HG02943 (cell line): Measurements from ENCODE around the gene HCK.
A peak's percentile ranks its signal among the peaks of the same experiment; 100 is the strongest.

ENCODE experiments used
- ATAC-seq: cut with Tn5 transposase; IDR thresholded peaks from one replicate; pipeline ENCODE4 v1.9.1; 2021; ENCODE audit warnings: mild to moderate bottlenecking, low read depth, moderate library complexity; ENCODE audit not compliant: unreplicated experiment

The HCK gene

DNA sequence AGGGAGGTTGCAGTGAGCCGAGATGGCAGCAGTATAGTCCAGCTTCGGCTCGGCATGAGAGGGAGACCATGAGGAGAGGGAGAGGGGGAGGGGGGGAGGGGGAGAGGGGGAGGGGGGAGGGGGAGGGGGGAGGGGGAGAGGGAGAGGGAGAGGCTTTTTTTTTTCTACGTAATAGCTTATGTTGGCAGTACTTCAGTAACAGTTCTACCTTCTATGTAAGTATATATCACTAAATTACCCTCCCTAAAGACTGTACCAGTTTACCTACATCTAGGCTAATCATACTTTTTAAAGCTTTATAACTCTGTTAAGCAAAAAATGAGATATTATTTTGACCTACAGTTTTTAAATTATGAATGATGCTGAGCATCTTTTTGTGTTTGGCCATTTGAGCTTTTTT lies 71.0 kb downstream of the HCK start:
- no peak for ATAC-seq

- ATAC-seq: no peak
Measured at GRCh38 chr20:32124916-32125454, 72.9 kb downstream of the HCK start.

- ATAC-seq: no peak
Measured at GRCh38 chr20:32125506-32125905, 73.5 kb downstream of the HCK start.

GRCh38 chr20:32126919-32127318 lies 74.9 kb downstream of the HCK start:
- ATAC-seq: no peak

- no peak for ATAC-seq
Measured at GRCh38 chr20:32127347-32127746, 75.3 kb downstream of the HCK start.

DNA sequence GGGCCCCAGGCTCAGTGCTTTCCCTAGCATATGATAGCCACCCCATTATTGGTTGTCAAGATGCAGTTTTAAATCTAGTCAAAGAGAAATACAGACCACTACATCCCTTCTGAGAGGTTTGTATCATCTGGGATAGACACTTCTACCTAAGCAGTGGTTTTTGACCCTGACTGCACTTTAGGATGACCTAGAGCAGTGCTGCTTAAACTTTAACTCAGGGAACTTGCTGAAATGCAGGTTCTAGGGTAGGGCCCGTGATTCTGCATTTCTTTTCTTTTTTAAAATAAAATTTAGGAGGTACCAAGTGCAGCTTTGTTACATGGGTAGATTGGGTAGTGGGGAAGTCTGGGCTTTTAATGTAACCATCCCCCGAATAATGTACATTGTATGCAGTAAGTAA lies 76.1 kb downstream of the HCK start:
- ATAC-seq: no peak

DNA sequence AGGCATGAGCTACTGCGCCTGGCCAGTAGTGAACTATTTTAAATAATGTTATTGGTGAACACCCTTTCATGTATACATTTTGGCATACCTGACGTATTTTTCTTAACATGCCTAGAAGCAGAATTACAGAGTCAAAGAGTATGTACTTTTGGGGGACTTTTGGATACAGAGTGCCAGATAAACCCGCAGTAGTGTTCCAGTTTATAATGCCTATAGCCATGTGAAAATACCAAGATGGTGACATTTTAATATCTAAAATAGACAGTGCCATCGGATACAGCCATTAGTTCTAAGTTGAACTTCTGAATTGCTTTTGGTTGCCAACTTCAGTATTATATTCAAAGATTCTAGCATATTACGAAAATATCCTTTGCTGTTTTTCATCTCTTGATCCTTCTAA lies 77.8 kb downstream of the HCK start:
- ATAC-seq: no peak

GRCh38 chr20:32130352-32130751 lies 78.3 kb downstream of the HCK start:
- ATAC-seq: no peak

GRCh38 chr20:32130965-32131364 lies 78.9 kb downstream of the HCK start:
- ATAC-seq: no peak

GRCh38 chr20:32132911-32133549 lies 81.0 kb downstream of the HCK start:
- peak; percentile 61 for ATAC-seq

DNA sequence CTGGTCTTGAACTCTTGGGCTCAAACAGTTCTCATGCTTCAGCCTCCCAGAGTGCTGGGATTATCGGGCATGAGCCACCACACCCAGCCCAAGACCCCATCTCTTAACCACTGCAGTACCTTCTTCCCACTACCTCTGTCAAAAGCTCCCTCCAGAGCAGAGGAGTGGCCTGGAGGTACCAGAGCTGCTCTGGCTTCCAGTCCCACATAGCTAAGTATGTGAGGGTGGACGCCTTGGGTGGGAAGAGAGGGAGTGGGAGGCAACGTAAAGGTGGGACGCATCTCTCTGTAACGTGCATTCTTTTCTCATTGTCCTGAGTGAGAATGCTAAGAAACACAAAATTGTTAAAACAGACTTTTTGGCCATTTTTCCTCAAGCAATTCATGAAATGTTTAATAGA lies 82.0 kb downstream of the HCK start:
- ATAC-seq: no peak

GRCh38 chr20:32135983-32136515 lies 84.0 kb downstream of the HCK start:
- no peak for ATAC-seq

- no peak for ATAC-seq
Measured at GRCh38 chr20:32138921-32139320, 86.9 kb downstream of the HCK start.

DNA sequence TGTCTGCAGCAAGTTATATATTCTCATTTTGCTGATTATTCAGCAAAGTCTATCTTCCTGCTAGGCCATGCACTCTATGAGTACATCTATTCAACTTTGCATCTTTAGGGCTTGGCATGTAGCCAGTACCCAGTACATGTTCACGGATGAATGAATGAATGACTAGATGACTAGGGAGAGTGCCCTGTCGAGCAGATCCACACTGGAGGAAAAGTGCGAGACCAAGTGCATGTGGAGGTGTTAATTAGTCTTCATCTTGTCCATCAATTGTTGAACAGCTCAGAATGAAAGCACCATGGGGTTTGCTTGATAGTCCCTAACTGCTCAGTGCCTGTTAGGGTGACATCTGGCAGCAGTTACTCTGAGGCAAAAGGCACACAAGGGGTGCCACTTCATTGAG lies 87.9 kb downstream of the HCK start:
- ATAC-seq: no peak

- ATAC-seq: no peak
Measured at GRCh38 chr20:32140603-32141002, 88.6 kb downstream of the HCK start.

- no peak for ATAC-seq
Measured at GRCh38 chr20:32141465-32141980, 89.5 kb downstream of the HCK start.

- no peak for ATAC-seq
Measured at GRCh38 chr20:32142088-32142487, 90.0 kb downstream of the HCK start.

- no peak for ATAC-seq
Measured at GRCh38 chr20:32142991-32143390, 90.9 kb downstream of the HCK start.

- no peak for ATAC-seq
Measured at GRCh38 chr20:32144898-32145662, 93.0 kb downstream of the HCK start.

GRCh38 chr20:32149566-32150170 lies 97.6 kb downstream of the HCK start:
- no peak for ATAC-seq

- no peak for ATAC-seq
Measured at GRCh38 chr20:32150291-32150848, 98.3 kb downstream of the HCK start.
